IMR-90 (cell line): ENCODE measurements around the gene DNMT3A. TPM values are rescaled to one million over a fixed set of nuclear protein-coding genes. Genes with fewer than 3 reads are reported as not detected.

ENCODE experiments used
- ATAC-seq: fragments of 200-7000 bp; cut with Tn5 transposase; 2 replicates; pipeline ENCODE4 v1.9.1; 2020; ENCODE audit warnings: low read depth, mild to moderate bottlenecking, moderate library complexity
- BruUV-seq: library from RNA; stranded (reverse); fragments of 400-500 nt; replicated peaks from 2 replicates; lab custom pipeline; 2021; lab: Mats Ljungman, UMichigan
- CTCF ChIA-PET: fragments of 300-600 bp; formaldehyde crosslinking; extraction: SDS; loops from one replicate; lab custom pipeline; 2021; ENCODE audit warnings: antibody characterized with exemption; lab: Yijun Ruan, JAX
- POLR2A ChIA-PET: fragments of 300-600 bp; sonication (Branson Sonifier 250); formaldehyde crosslinking; loops from one replicate; lab custom pipeline; 2022; ENCODE audit warnings: antibody characterized with exemption; ENCODE audit not compliant: unreplicated experiment; lab: Charles Lee
- DNase-seq: peaks from one replicate; pipeline ENCODE4 v3.0.0; 2013
- H2AFZ ChIP-seq: replicated peaks from 2 replicates; pipeline ENCODE3; 2013; ENCODE audit warnings: low read length, mild to moderate bottlenecking; ENCODE audit not compliant: poor library complexity
- H2AK5ac ChIP-seq: 2 replicates; pipeline ENCODE4 v1.6.1; 2013; ENCODE audit warnings: low read depth, low read length, inconsistent platforms
- H2AK9ac ChIP-seq: replicated peaks from 2 replicates; pipeline ENCODE3; 2013; ENCODE audit warnings: mild to moderate bottlenecking, low read depth, low read length, moderate library complexity; ENCODE audit not compliant: poor library complexity
- H2BK120ac ChIP-seq: 2 replicates; pipeline ENCODE4 v1.6.1; 2013; ENCODE audit warnings: low read depth, low read length, inconsistent platforms
- H2BK15ac ChIP-seq: 3 replicates; pipeline ENCODE4 v1.6.1; 2013; ENCODE audit warnings: low read depth, low read length, inconsistent platforms
- H2BK20ac ChIP-seq: 2 replicates; pipeline ENCODE4 v1.6.1; 2013; ENCODE audit warnings: low read depth, mild to moderate bottlenecking, inconsistent platforms, low read length, moderate library complexity
- H2BK5ac ChIP-seq: 2 replicates; pipeline ENCODE4 v1.6.1; 2013; ENCODE audit warnings: mild to moderate bottlenecking, low read depth, low read length, inconsistent platforms; ENCODE audit not compliant: poor library complexity, severe bottlenecking
- H3K14ac ChIP-seq: replicated peaks from 2 replicates; pipeline ENCODE4 v1.6.1; 2013; ENCODE audit warnings: low read depth, low read length, inconsistent platforms
- H3K18ac ChIP-seq: 2 replicates; pipeline ENCODE4 v1.6.1; 2013; ENCODE audit warnings: low read depth, low read length, control low read depth
- H3K23ac ChIP-seq: 2 replicates; pipeline ENCODE4 v1.6.1; 2013; ENCODE audit warnings: low read depth, low read length, inconsistent platforms
- H3K27ac ChIP-seq: 2 replicates; pipeline ENCODE4 v1.5.1; 2013; ENCODE audit warnings: mild to moderate bottlenecking, control low read depth, low read length; ENCODE audit not compliant: insufficient read depth
- H3K27me3 ChIP-seq: 2 replicates; pipeline ENCODE4 v1.6.1; 2013; ENCODE audit warnings: low read length; ENCODE audit not compliant: control insufficient read depth, insufficient read depth
- H3K36me3 ChIP-seq: 2 replicates; pipeline ENCODE4 v1.6.1; 2013; ENCODE audit warnings: low read length, mixed read lengths; ENCODE audit not compliant: control insufficient read depth, insufficient read depth
- H3K4ac ChIP-seq: 2 replicates; pipeline ENCODE4 v1.6.1; 2013; ENCODE audit warnings: low read depth, low read length, inconsistent platforms
- H3K4me1 ChIP-seq: 2 replicates; pipeline ENCODE4 v1.6.1; 2013; ENCODE audit warnings: low read length, mixed read lengths; ENCODE audit not compliant: control insufficient read depth, insufficient read depth
- H3K4me2 ChIP-seq: 2 replicates; pipeline ENCODE4 v1.6.1; 2013; ENCODE audit warnings: low read depth, mild to moderate bottlenecking, control low read depth, low read length, moderate library complexity
- H3K4me3 ChIP-seq: 2 replicates; pipeline ENCODE4 v1.5.1; 2013; ENCODE audit warnings: low read depth, mild to moderate bottlenecking, control low read depth, low read length, moderate library complexity; ENCODE audit not compliant: insufficient read depth
- H3K56ac ChIP-seq: 2 replicates; pipeline ENCODE4 v1.6.1; 2013; ENCODE audit warnings: low read length, inconsistent platforms; ENCODE audit not compliant: insufficient read depth; ENCODE audit errors: extremely low read depth
- H3K79me1 ChIP-seq, 2 experiments: 2 replicates each; pipeline ENCODE4 v1.6.1; 2013; ENCODE audit warnings: low read length in 2 of 2, inconsistent platforms in 1 of 2, low read depth in 1 of 2
- H3K9ac ChIP-seq: 2 replicates; pipeline ENCODE4 v1.6.1; 2013; ENCODE audit warnings: low read depth, low read length, control low read depth
- H3K9me1 ChIP-seq: 2 replicates; pipeline ENCODE4 v1.6.1; 2013; ENCODE audit warnings: low read length, inconsistent platforms; ENCODE audit not compliant: insufficient read depth
- H3K9me3 ChIP-seq: 2 replicates; pipeline ENCODE4 v1.6.1; 2013; ENCODE audit warnings: low read length; ENCODE audit not compliant: control insufficient read depth, insufficient read depth
- H4K20me1 ChIP-seq: 2 replicates; pipeline ENCODE4 v1.6.1; 2013; ENCODE audit warnings: low read length, inconsistent platforms; ENCODE audit not compliant: insufficient read depth
- H4K5ac ChIP-seq: 2 replicates; pipeline ENCODE4 v1.6.1; 2013; ENCODE audit warnings: mild to moderate bottlenecking, low read depth, low read length, control low read depth
- H4K8ac ChIP-seq, 2 experiments: 2 replicates each; pipeline ENCODE4 v1.6.1; 2013; ENCODE audit warnings: low read depth in 2 of 2, low read length in 2 of 2, control low read depth in 1 of 2, inconsistent platforms in 1 of 2
- H4K91ac ChIP-seq: 2 replicates; pipeline ENCODE4 v1.6.1; 2013; ENCODE audit warnings: low read depth, low read length, inconsistent platforms; ENCODE audit not compliant: insufficient read depth
- BHLHE40 ChIP-seq: fragments of 150-350 bp; IDR thresholded peaks from 2 replicates; pipeline ENCODE4 v1.6.1; 2016; ENCODE audit warnings: mild to moderate bottlenecking, low read depth, low read length
- ELK1 ChIP-seq: fragments of 150-350 bp; IDR thresholded peaks from 2 replicates; pipeline ENCODE4 v1.6.1; 2016; ENCODE audit warnings: low read depth, mild to moderate bottlenecking, low read length, moderate library complexity, borderline replicate concordance
- WGBS, 2 experiments: methylation state at CpG; one replicate each; pipeline versions ENCODE4 v1.1.5 to v1.1.7; 2013; ENCODE audit warnings: missing lambda C conversion rate in 2 of 2; ENCODE audit not compliant: insufficient read length in 1 of 2; ENCODE audit errors: extremely low coverage in 2 of 2; 5-methylcytosine and 5-hydroxymethylcytosine counted together
- dilution Hi-C: fragments of 300-500 bp; cut with HindIII; formaldehyde crosslinking; loops from one replicate; pipeline ENCODE4 v1.14.3; 2018; ENCODE audit warnings: low sequenced_read_pairs; ENCODE audit not compliant: unreplicated experiment
- in situ Hi-C: fragments of 300-500 bp; cut with MboI; formaldehyde crosslinking; loops from 3 replicates; pipeline ENCODE4 v1.14.3; 2019; ENCODE audit warnings: low sequenced_read_pairs, inconsistent platforms, mixed read lengths
- intact Hi-C: fragments of 100-400 bp; cut with micrococcal nuclease; formaldehyde crosslinking; loops from 2 replicates; pipeline ENCODE4 v1.10.0; 2022
- polyA plus RNA-seq, 3 experiments: library from polyadenylated mRNA; depleted of rRNA; stranded (reverse); fragments of >200 nt; gene quantifications; 2 replicates each; pipeline ENCODE4 v1.2.3, GENCODE V29; 2012; ENCODE audit warnings: low replicate concordance in 1 of 3
- total RNA-seq: library from RNA; depleted of rRNA; stranded (reverse); fragments of >200 nt; gene quantifications from 2 replicates; pipeline ENCODE4 v1.2.3, GENCODE V29; 2012

The DNMT3A gene
- total and polyA plus RNA-seq, 2 of the 4 experiments (the other 2 are of a cell fraction), result 4.4 to 9.7 TPM

- 80% methylated on average over 2 of the region's 25 CpGs; no CpG with 5 or more reads in 1 of the 2 experiments for WGBS, 2 experiments
- ChIA-PET POLR2A (no interaction called here), CTCF (no interaction called here)
- peaks cover 8% of the 10 kb centered on the region for H3K4me1 ChIP-seq
- peak overlapping the region; percentile 32 for H2AFZ ChIP-seq
- no peak overlapping the region for H3K27ac ChIP-seq
- TF ChIP-seq ELK1 (no peak), BHLHE40 (no peak)
- no peak overlapping the region for H3K4me2 ChIP-seq
- H4K8ac ChIP-seq, result no peak overlapping the region
- peaks cover 3% of the 10 kb centered on the region; the same call in 1 of the 2 replicates for H3K27me3 ChIP-seq
- in situ Hi-C loops (no loop called here), dilution Hi-C loops (no loop called here), intact Hi-C loops (no loop called here)
- no peak overlapping the region for H2BK5ac ChIP-seq
- H3K14ac ChIP-seq, result no peak overlapping the region; the same call in 1 of the 2 replicates
- H3K9ac ChIP-seq, result no peak overlapping the region
- H3K18ac ChIP-seq, result no peak overlapping the region
- DNase-seq (no peak), ATAC-seq (no peak)
- no peak overlapping the region for H3K4ac ChIP-seq
- H2BK120ac ChIP-seq, result no peak overlapping the region
- peak overlapping the region; percentile 28 for H2AK9ac ChIP-seq
- H2AK5ac ChIP-seq, result no peak overlapping the region
- H3K4me3 ChIP-seq, result no peak overlapping the region
- H4K91ac ChIP-seq, result no peak overlapping the region
- H2BK15ac ChIP-seq, result no peak overlapping the region
- peaks cover 10% of the 10 kb centered on the region; the same call in 1 of the 2 replicates for H3K9me1 ChIP-seq
- no peaks in the 10 kb centered on the region for H3K79me1 ChIP-seq
- no peak overlapping the region for H3K56ac ChIP-seq
- H3K23ac ChIP-seq, result no peak overlapping the region
- H4K20me1 ChIP-seq, result no peaks in the 10 kb centered on the region
- H4K5ac ChIP-seq, result no peak overlapping the region
- no peak overlapping the region for H2BK20ac ChIP-seq
- H3K9me3 ChIP-seq, result no peaks in the 10 kb centered on the region
- H3K36me3 ChIP-seq, result no peaks in the 10 kb centered on the region
- BruUV-seq, result no TSS peak
These were observed 30.9 kb upstream of the DNMT3A start for GRCh38 chr2:25372405-25373268.
